HCT116 (cell line): Measurements from ENCODE around the gene NEURL1. TPM values are rescaled to one million over a fixed set of nuclear protein-coding genes. Genes with fewer than 3 reads are reported as not detected.

Source experiments
- ATAC-seq: fragments of 200-7000 bp; cut with Tn5 transposase; 2 replicates; pipeline ENCODE4 v1.9.1; 2020; ENCODE audit warnings: mild to moderate bottlenecking, moderate library complexity
- BruUV-seq: library from RNA; stranded (reverse); fragments of 400-500 nt; replicated peaks from 2 replicates; lab custom pipeline; 2021; lab: Mats Ljungman, UMichigan
- CTCF ChIA-PET: fragments of 300-600 bp; sonication (Branson Sonifier 250); formaldehyde crosslinking; loops from one replicate; lab custom pipeline; 2021; ENCODE audit warnings: antibody characterized with exemption; lab: Charles Lee
- POLR2A ChIA-PET: fragments of 300-600, 350-600 bp; sonication (Branson Sonifier 250); formaldehyde crosslinking; loops from one replicate; lab custom pipeline; 2021; ENCODE audit warnings: antibody characterized with exemption; lab: Charles Lee
- RAD21 ChIA-PET, 2 experiments: fragments of 300-600 bp; sonication (Branson Sonifier 250); formaldehyde crosslinking; loops; one replicate each; lab custom pipeline; 2023; ENCODE audit warnings: low total read pairs in 2 of 2; ENCODE audit not compliant: uncharacterized antibody in 2 of 2, unreplicated experiment in 2 of 2, low non-redundant PET in 1 of 2; lab: Charles Lee
- DNase-seq: peaks from one replicate; pipeline ENCODE4 v3.0.0-alpha.2; 2010; ENCODE audit warnings: low read depth, low spot score
- H2AFZ ChIP-seq: fragments of 200-600 bp; shearing (Covaris generic), sonication (generic); 2 replicates; pipeline ENCODE4 v1.6.1; 2017; ENCODE audit warnings: low read depth, mixed run types, mixed read lengths, antibody characterized with exemption, low read length; ENCODE audit not compliant: poor library complexity, severe bottlenecking
- H3K27ac ChIP-seq: 2 replicates; pipeline ENCODE4 v1.5.1; 2012; ENCODE audit warnings: low read depth, low read length
- H3K27me3 ChIP-seq: fragments of 200-600 bp; sonication (generic); 2 replicates; pipeline ENCODE4 v1.6.1; 2016; ENCODE audit warnings: mixed run types, low read length, mixed read lengths; ENCODE audit not compliant: insufficient read depth
- H3K36me3 ChIP-seq, 2 experiments: fragments of 200-500 bp in 1 of 2; fragments of 200-600 bp in 1 of 2; sonication (Bioruptor generic) in 1 of 2; sonication (generic) in 1 of 2; 2 replicates each; pipeline versions ENCODE4 v1.5.1 to v1.6.1; 2014 to 2016; ENCODE audit warnings: low read length in 2 of 2, inconsistent platforms in 1 of 2, mixed read lengths in 1 of 2, mixed run types in 1 of 2; ENCODE audit not compliant: insufficient read depth in 2 of 2, control insufficient read depth in 1 of 2
- H3K4me1 ChIP-seq, 2 experiments: fragments of 200-600 bp in 1 of 2; sonication (generic) in 1 of 2; 2 replicates each; pipeline versions ENCODE4 v1.5.1 to v1.6.1; 2012 to 2017; ENCODE audit warnings: low read length in 2 of 2, inconsistent platforms in 1 of 2, mild to moderate bottlenecking in 1 of 2, mixed read lengths in 1 of 2, mixed run types in 1 of 2, moderate library complexity in 1 of 2; ENCODE audit not compliant: insufficient read depth in 2 of 2, control insufficient read depth in 1 of 2
- H3K4me2 ChIP-seq: fragments of 200-600 bp; sonication (generic); 2 replicates; pipeline ENCODE4 v1.6.1; 2017; ENCODE audit warnings: mixed run types, low read length, mixed read lengths
- H3K4me3 ChIP-seq, 2 experiments: fragments of 200-600 bp in 1 of 2; sonication (generic) in 1 of 2; replicated peaks in 1 of 2; 2 replicates each; pipeline ENCODE4 v1.5.1; 2011 to 2016; ENCODE audit warnings: low read length in 2 of 2, control low read depth in 1 of 2, low read depth in 1 of 2, mild to moderate bottlenecking in 1 of 2, mixed read lengths in 1 of 2, mixed run types in 1 of 2
- H3K79me2 ChIP-seq: fragments of 200-600 bp; sonication (generic); 2 replicates; pipeline ENCODE4 v1.6.1; 2017; ENCODE audit warnings: mild to moderate bottlenecking, mixed run types, low read length, moderate library complexity, mixed read lengths; ENCODE audit not compliant: insufficient read depth
- H3K9ac ChIP-seq: fragments of 200-600 bp; sonication (generic); 2 replicates; pipeline ENCODE4 v1.6.1; 2016; ENCODE audit warnings: low read length, mixed read lengths
- H3K9me2 ChIP-seq: fragments of 200-600 bp; sonication (generic), shearing (Covaris generic); 2 replicates; pipeline ENCODE4 v1.6.1; 2017; ENCODE audit warnings: mixed run types, mild to moderate bottlenecking, moderate library complexity; ENCODE audit not compliant: insufficient read depth
- H3K9me3 ChIP-seq, 2 experiments: fragments of 200-500 bp in 1 of 2; fragments of 200-600 bp in 1 of 2; sonication (Bioruptor generic) in 1 of 2; sonication (generic) in 1 of 2; 2 replicates each; pipeline ENCODE4 v1.6.1; 2014 to 2017; ENCODE audit warnings: low read length in 2 of 2, mixed read lengths in 2 of 2, inconsistent platforms in 1 of 2, low read depth in 1 of 2, mild to moderate bottlenecking in 1 of 2, mixed run types in 1 of 2, moderate library complexity in 1 of 2; ENCODE audit not compliant: control insufficient read depth in 1 of 2, insufficient read depth in 1 of 2
- H4K20me1 ChIP-seq: fragments of 200-600 bp; sonication (generic), shearing (Covaris generic); 2 replicates; pipeline ENCODE4 v1.6.1; 2017; ENCODE audit warnings: mixed run types, mild to moderate bottlenecking, moderate library complexity; ENCODE audit not compliant: insufficient read depth
- ATF3 ChIP-seq: IDR thresholded peaks from 2 replicates; pipeline ENCODE4 v1.6.1; 2012
- CBX3 ChIP-seq: IDR thresholded peaks from 2 replicates; pipeline ENCODE4 v1.6.1; 2012; ENCODE audit warnings: low read depth
- CEBPB ChIP-seq: IDR thresholded peaks from 2 replicates; pipeline ENCODE4 v1.6.1; 2012; ENCODE audit warnings: low read depth
- ELF1 ChIP-seq: IDR thresholded peaks from 2 replicates; pipeline ENCODE4 v1.6.1; 2012; ENCODE audit warnings: low read depth, borderline replicate concordance
- EZH2 ChIP-seq: fragments of 200-600 bp; sonication (generic); IDR thresholded peaks from 2 replicates; pipeline ENCODE4 v1.6.1; 2017; ENCODE audit warnings: antibody characterized with exemption, mixed run types
- EZH2phosphoT487 ChIP-seq: fragments of 200-600 bp; IDR thresholded peaks from 2 replicates; pipeline ENCODE4 v1.6.1; 2018; ENCODE audit warnings: antibody characterized with exemption, borderline replicate concordance
- FOSL1 ChIP-seq: IDR thresholded peaks from 2 replicates; pipeline ENCODE4 v1.6.1; 2012; ENCODE audit warnings: low read depth
- MAX ChIP-seq: IDR thresholded peaks from 2 replicates; pipeline ENCODE4 v1.6.1; 2012
- POLR2A ChIP-seq: IDR thresholded peaks from 2 replicates; pipeline ENCODE4 v1.7.0; 2011; ENCODE audit warnings: borderline replicate concordance; ENCODE audit not compliant: insufficient read depth, insufficient read length; ENCODE audit errors: extremely low read depth
- POLR2AphosphoS5 ChIP-seq: IDR thresholded peaks from 2 replicates; pipeline ENCODE4 v1.6.1; 2011; ENCODE audit warnings: mild to moderate bottlenecking, low read depth, low read length, moderate library complexity
- SIN3A ChIP-seq: IDR thresholded peaks from 2 replicates; pipeline ENCODE4 v1.6.1; 2012; ENCODE audit warnings: low read depth
- SP1 ChIP-seq: IDR thresholded peaks from 2 replicates; pipeline ENCODE4 v1.6.1; 2012; ENCODE audit warnings: low read depth
- SRF ChIP-seq: IDR thresholded peaks from 2 replicates; pipeline ENCODE4 v1.6.1; 2012; ENCODE audit warnings: low read depth
- TCF7L2 ChIP-seq: IDR thresholded peaks from 2 replicates; pipeline ENCODE4 v1.7.0; 2011; ENCODE audit warnings: borderline replicate concordance, inconsistent platforms; ENCODE audit not compliant: insufficient read depth, insufficient read length; ENCODE audit errors: extremely low read depth
- ZFX ChIP-seq: fragments of 450-650 bp; IDR thresholded peaks from 2 replicates; pipeline ENCODE4 v1.6.1; 2017
- ZNF274 ChIP-seq: fragments of 200-500 bp; sonication (Bioruptor generic); IDR thresholded peaks from 2 replicates; pipeline ENCODE4 v1.6.1; 2014; ENCODE audit warnings: mild to moderate bottlenecking, low read depth, low read length, inconsistent platforms
- intact Hi-C: fragments of 100-400 bp; cut with micrococcal nuclease; formaldehyde crosslinking; loops from 2 replicates; pipeline ENCODE4 v1.10.0; 2022
- total RNA-seq: library from RNA; stranded (reverse); gene quantifications from one replicate; pipeline ENCODE4 v1.2.1, GENCODE V29; 2021; ENCODE audit not compliant: unreplicated experiment
- TF ChIP-seq, protein P1 (sequence below), 3 experiments: fragments of 200-600 bp in 1 of 3; sonication (generic) in 1 of 3; IDR thresholded peaks in 2 of 3; conservative IDR thresholded peaks in 1 of 3; 2 replicates each; pipeline ENCODE4 v1.5.1; 2012 to 2017; ENCODE audit warnings: low read depth in 2 of 3, low read length in 2 of 3, antibody characterized with exemption in 1 of 3, borderline replicate concordance in 1 of 3, control low read depth in 1 of 3, mild to moderate bottlenecking in 1 of 3, mixed read lengths in 1 of 3, mixed run types in 1 of 3, moderate library complexity in 1 of 3; ENCODE audit not compliant: insufficient read depth in 1 of 3

Gene NEURL1
- total RNA-seq, 1 experiment from 2014 or later: 1.4 TPM

DNA sequence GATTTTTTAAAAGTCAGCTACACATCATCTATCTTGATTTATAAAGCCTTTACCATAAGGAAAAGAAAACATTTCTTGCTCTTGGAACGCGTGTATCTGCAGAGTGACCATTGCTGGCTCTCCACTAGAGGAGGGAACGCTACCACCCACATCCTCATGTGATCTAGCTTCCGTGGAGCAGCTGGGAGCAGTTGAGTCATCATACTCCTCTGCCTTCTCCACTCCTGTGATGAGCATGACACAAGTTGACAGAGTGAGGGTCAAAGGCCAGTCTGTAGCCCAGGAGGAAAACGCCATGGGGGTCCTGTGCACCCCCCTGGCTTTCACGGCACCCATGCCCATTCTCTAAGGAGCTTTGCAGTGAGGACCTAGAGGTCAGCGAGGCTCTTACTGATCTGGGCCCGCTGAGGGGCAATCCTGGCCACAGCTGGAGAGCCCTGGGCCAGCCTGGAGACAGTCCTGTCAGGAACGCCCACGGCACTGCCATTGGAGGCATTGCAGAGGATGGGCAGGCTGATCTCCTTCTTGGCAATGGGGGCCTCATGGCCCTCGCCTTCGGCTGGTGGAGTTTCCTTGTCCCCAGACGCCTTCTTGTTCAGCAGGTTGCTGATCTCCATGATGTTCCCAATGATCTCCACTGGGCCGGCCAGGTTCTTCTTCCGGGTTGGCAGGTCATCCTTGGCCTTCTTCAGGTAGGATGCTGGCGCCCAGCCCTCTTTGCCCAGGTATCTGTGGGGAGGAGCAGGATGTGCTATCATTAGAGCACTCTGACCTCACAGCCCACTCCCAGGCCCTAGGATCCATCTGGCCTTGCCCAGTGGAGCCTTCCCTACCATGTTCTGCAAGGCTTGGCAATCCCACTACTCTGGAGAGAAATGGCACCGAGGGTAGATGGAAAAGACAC is 119.2 kb downstream of the NEURL1 start:
- no peak overlapping the region for H3K9ac ChIP-seq
- BruUV-seq: no TSS peak
- no peak for TF ChIP-seq SRF
- no peak for TF ChIP-seq TCF7L2
- no peak for TF ChIP-seq ZNF274
- TF ChIP-seq EZH2: no peak
- no peak for TF ChIP-seq CBX3
- no peak for TF ChIP-seq ATF3
- TF ChIP-seq ZFX: no peak
- no peak for TF ChIP-seq ELF1
- no peak for TF ChIP-seq MAX
- TF ChIP-seq FOSL1: no peak
- TF ChIP-seq SIN3A: no peak
- TF ChIP-seq, protein P1, sequence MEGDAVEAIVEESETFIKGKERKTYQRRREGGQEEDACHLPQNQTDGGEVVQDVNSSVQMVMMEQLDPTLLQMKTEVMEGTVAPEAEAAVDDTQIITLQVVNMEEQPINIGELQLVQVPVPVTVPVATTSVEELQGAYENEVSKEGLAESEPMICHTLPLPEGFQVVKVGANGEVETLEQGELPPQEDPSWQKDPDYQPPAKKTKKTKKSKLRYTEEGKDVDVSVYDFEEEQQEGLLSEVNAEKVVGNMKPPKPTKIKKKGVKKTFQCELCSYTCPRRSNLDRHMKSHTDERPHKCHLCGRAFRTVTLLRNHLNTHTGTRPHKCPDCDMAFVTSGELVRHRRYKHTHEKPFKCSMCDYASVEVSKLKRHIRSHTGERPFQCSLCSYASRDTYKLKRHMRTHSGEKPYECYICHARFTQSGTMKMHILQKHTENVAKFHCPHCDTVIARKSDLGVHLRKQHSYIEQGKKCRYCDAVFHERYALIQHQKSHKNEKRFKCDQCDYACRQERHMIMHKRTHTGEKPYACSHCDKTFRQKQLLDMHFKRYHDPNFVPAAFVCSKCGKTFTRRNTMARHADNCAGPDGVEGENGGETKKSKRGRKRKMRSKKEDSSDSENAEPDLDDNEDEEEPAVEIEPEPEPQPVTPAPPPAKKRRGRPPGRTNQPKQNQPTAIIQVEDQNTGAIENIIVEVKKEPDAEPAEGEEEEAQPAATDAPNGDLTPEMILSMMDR (IDR thresholded peaks at IDR 0.05 in 2 of 3, conservative IDR thresholded peaks at IDR 0.05 in 1 of 3; ENCODE audit: borderline replicate concordance in 1 of 3, insufficient read depth in 1 of 3, low read depth in 2 of 3, low read length in 2 of 3): no peak
- TF ChIP-seq SP1: no peak
- no peak for TF ChIP-seq EZH2phosphoT487
- TF ChIP-seq POLR2AphosphoS5: no peak
- no peak for TF ChIP-seq CEBPB
- TF ChIP-seq POLR2A: no peak
- intact Hi-C loops: no loop called here
- ChIA-PET RAD21 (no interaction called here), CTCF (interaction anchor here (1.4 to 3.0 kb wide), 4 partner anchors 20 to 84 kb away, joined by 4 to 13 read pairs (median 8); no protein-coding TSS in a partner anchor), POLR2A (no interaction called here)
- no peaks in the 10 kb centered on the region for H4K20me1 ChIP-seq
- H2AFZ ChIP-seq: no peak overlapping the region
- peaks cover 0 to 5% of the 10 kb centered on the region in 2 experiments; a peak in 1 of 4 replicates for H3K4me1 ChIP-seq
- H3K4me2 ChIP-seq: no peak overlapping the region
- no peaks in the 10 kb centered on the region for H3K79me2 ChIP-seq
- 0 out of 2 replicates have a peak, but pooled peaks have one; percentile 44 for ATAC-seq
- DNase-seq: no peak
- H3K27me3 ChIP-seq: no peaks in the 10 kb centered on the region
- H3K27ac ChIP-seq: no peak overlapping the region
- H3K9me3 ChIP-seq: no peaks in the 10 kb centered on the region
- H3K36me3 ChIP-seq: no peaks in the 10 kb centered on the region
- no peak overlapping the region for H3K4me3 ChIP-seq
- H3K9me2 ChIP-seq: no peaks in the 10 kb centered on the region
